ENCODE results near the gene ADNP2. TPM values are rescaled to one million over a fixed set of nuclear protein-coding genes. Genes with fewer than 3 reads are reported as not detected.

Gene ADNP2
- total and polyA plus RNA-seq, 2 experiments from 2014 or later = 19.3 to 66.4 TPM

DNA sequence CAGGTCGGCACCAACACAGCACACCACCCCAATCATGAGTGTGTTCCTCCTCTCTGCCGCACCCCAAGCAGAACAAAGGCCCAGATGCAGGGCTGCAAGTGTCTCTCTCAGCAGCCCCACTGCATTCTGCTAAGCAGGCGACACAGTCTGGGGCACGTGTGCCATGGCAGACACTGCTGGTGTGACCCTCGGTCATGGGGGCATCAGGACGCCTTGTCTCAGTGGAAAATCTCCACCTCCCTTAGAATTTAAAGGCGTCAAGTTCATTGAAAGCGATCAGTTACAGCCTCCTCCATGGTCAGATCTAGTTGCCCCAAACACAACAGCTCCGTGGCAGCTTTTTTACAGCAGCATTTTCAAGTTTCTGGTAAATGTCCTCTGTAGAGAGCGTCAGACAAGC lies 57.2 kb downstream of the ADNP2 start:
- Mint-ChIP-seq H3K27ac (no peak overlapping the region), H3K9me3 (peaks cover 21% of the 10 kb centered on the region), H3K36me3 (ENCODE audit: low read depth) (peaks cover 31% of the 10 kb centered on the region), H3K27me3 (ENCODE audit: insufficient read depth, low read depth, poor library complexity) (peaks cover 11% of the 10 kb centered on the region), H3K4me1 (no peaks in the 10 kb centered on the region; the same call in 2 of the 3 replicates), H3K4me3 (no peak overlapping the region)
- H3K27me3 ChIP-seq (ENCODE audit: insufficient read depth) = peaks cover under 1% of the 10 kb centered on the region; the same call in 1 of the 2 replicates
- ATAC-seq = no peak
- H3K27ac ChIP-seq (ENCODE audit: low read depth) = no peak overlapping the region
- H3K4me3 ChIP-seq = no peak overlapping the region
- no peaks in the 10 kb centered on the region for H4K20me1 ChIP-seq (replicated peaks; ENCODE audit: insufficient read depth)
- H3K9me2 ChIP-seq (ENCODE audit: insufficient read depth) = no peaks in the 10 kb centered on the region
- TF ChIP-seq POLR2AphosphoS5 (IDR thresholded peaks at IDR 0.05; ENCODE audit: low read depth) = no peak
- TF ChIP-seq, protein P1, sequence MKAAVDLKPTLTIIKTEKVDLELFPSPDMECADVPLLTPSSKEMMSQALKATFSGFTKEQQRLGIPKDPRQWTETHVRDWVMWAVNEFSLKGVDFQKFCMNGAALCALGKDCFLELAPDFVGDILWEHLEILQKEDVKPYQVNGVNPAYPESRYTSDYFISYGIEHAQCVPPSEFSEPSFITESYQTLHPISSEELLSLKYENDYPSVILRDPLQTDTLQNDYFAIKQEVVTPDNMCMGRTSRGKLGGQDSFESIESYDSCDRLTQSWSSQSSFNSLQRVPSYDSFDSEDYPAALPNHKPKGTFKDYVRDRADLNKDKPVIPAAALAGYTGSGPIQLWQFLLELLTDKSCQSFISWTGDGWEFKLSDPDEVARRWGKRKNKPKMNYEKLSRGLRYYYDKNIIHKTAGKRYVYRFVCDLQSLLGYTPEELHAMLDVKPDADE (IDR thresholded peaks at IDR 0.05) = no peak
- no peaks in the 10 kb centered on the region for H3K4me1 ChIP-seq (ENCODE audit: insufficient read depth)
- no peak overlapping the region for H3K4me2 ChIP-seq
- no peaks in the 10 kb centered on the region for H3K36me3 ChIP-seq (ENCODE audit: insufficient read depth)
- H3K79me2 ChIP-seq (replicated peaks; ENCODE audit: insufficient read depth) = no peaks in the 10 kb centered on the region
- H3F3A ChIP-seq (replicated peaks; ENCODE audit: low read depth) = no peaks in the 10 kb centered on the region
- H2AFZ ChIP-seq = no peak overlapping the region
- no peak for DNase-seq (ENCODE audit: low spot score)

DNA sequence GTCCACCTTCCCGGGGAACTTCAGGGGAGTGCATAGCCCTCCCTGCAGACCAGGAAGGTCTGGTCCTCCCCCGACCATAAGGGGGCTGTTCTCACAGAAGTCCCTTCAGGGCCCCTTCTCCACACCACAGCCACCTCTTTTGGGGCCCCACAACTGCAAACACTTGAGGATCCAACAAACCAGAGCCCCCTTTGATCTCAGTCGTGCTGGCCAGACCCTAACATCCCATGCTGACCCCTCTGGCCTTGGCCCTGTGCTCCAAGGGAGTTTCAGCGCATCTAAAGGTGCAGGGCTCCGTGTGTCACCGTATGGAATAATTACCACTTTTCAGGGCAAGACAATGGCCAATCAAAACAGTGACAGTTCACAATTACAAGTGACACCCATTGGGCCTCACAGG lies 57.7 kb downstream of the ADNP2 start:
- DNase-seq (ENCODE audit: low spot score) = no peak
- H3K27me3 Mint-ChIP-seq (ENCODE audit: insufficient read depth, low read depth, poor library complexity) = peaks cover 11% of the 10 kb centered on the region
- Histone ChIP-seq H3K4me3 (no peak overlapping the region), H3K4me2 (no peak overlapping the region), H3F3A (replicated peaks; ENCODE audit: low read depth) (no peaks in the 10 kb centered on the region), H2AFZ (no peak overlapping the region), H3K79me2 (replicated peaks; ENCODE audit: insufficient read depth) (no peaks in the 10 kb centered on the region), H3K27me3 (ENCODE audit: insufficient read depth) (no peaks in the 10 kb centered on the region), H3K27ac (ENCODE audit: low read depth) (no peak overlapping the region), H3K36me3 (ENCODE audit: insufficient read depth) (no peaks in the 10 kb centered on the region), H3K9me2 (ENCODE audit: insufficient read depth) (no peaks in the 10 kb centered on the region), H3K4me1 (ENCODE audit: insufficient read depth) (no peaks in the 10 kb centered on the region), H4K20me1 (replicated peaks; ENCODE audit: insufficient read depth) (no peaks in the 10 kb centered on the region)
- no peak overlapping the region for H3K27ac Mint-ChIP-seq
- H3K36me3 Mint-ChIP-seq (ENCODE audit: low read depth) = peaks cover 29% of the 10 kb centered on the region
- peaks cover 21% of the 10 kb centered on the region for H3K9me3 Mint-ChIP-seq
- peaks cover 3% of the 10 kb centered on the region; the same call in 1 of the 3 replicates for H3K4me1 Mint-ChIP-seq
- ATAC-seq = no peak
- H3K4me3 Mint-ChIP-seq = no peak overlapping the region
- TF ChIP-seq ZNF331 (CRISPR knock-in tag; IDR thresholded peaks at IDR 0.05; ENCODE audit: low read depth) (no peak), NANOG (IDR thresholded peaks at IDR 0.05; ENCODE audit: borderline replicate concordance) (no peak), EZH2phosphoT487 (IDR thresholded peaks at IDR 0.05; ENCODE audit: unreplicated experiment) (no peak), POLR2AphosphoS5 (IDR thresholded peaks at IDR 0.05; ENCODE audit: low read depth) (no peak)
- TF ChIP-seq, protein P2, sequence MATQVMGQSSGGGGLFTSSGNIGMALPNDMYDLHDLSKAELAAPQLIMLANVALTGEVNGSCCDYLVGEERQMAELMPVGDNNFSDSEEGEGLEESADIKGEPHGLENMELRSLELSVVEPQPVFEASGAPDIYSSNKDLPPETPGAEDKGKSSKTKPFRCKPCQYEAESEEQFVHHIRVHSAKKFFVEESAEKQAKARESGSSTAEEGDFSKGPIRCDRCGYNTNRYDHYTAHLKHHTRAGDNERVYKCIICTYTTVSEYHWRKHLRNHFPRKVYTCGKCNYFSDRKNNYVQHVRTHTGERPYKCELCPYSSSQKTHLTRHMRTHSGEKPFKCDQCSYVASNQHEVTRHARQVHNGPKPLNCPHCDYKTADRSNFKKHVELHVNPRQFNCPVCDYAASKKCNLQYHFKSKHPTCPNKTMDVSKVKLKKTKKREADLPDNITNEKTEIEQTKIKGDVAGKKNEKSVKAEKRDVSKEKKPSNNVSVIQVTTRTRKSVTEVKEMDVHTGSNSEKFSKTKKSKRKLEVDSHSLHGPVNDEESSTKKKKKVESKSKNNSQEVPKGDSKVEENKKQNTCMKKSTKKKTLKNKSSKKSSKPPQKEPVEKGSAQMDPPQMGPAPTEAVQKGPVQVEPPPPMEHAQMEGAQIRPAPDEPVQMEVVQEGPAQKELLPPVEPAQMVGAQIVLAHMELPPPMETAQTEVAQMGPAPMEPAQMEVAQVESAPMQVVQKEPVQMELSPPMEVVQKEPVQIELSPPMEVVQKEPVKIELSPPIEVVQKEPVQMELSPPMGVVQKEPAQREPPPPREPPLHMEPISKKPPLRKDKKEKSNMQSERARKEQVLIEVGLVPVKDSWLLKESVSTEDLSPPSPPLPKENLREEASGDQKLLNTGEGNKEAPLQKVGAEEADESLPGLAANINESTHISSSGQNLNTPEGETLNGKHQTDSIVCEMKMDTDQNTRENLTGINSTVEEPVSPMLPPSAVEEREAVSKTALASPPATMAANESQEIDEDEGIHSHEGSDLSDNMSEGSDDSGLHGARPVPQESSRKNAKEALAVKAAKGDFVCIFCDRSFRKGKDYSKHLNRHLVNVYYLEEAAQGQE (IDR thresholded peaks at IDR 0.05; ENCODE audit: unreplicated experiment) = no peak

Data from GM23338 (cell line).